ENCODE results near the gene SSRP1. TPM values are rescaled to one million over a fixed set of nuclear protein-coding genes. Genes with fewer than 3 reads are reported as not detected.

The SSRP1 gene
- total RNA-seq, 1 experiment from 2014 or later, result 79.9 TPM

DNA sequence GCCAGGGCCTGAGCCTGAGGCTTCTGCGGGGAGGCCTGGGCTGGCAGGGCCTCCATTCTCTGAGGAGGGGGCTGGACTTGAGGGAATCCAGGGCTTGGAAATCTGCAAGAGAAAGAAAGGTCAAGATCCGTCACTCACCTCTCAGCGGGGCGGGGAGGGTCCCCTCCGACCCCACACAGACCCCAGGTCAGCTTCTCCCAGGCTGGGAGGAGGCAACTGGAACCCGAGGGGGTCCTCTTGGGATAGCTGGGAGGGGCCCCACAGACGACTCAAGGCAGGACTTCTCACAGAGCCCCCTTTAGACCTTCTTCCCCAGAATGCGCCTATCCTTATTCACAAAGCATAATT lies 21.9 kb downstream of the SSRP1 start:
- Histone ChIP-seq H3K9me3 (ENCODE audit: low read length) (no peaks in the 10 kb centered on the region), H3K27me3 (ENCODE audit: low read length) (no peaks in the 10 kb centered on the region), H3K4me1 (ENCODE audit: low read length) (no peaks in the 10 kb centered on the region), H3K9me2 (replicated peaks; ENCODE audit: insufficient read depth, low read length) (no peaks in the 10 kb centered on the region), H3K4me3 (ENCODE audit: low read length) (no peak overlapping the region), H3K9ac (ENCODE audit: low read length) (no peak overlapping the region), H3K27ac (ENCODE audit: low read length) (no peak overlapping the region), H4K20me1 (ENCODE audit: insufficient read depth, low read depth, low read length) (no peaks in the 10 kb centered on the region), H3K4me2 (ENCODE audit: low read depth, low read length, poor library complexity, severe bottlenecking) (no peak overlapping the region), H3K36me3 (ENCODE audit: insufficient read depth, low read length) (peaks cover 5% of the 10 kb centered on the region; the same call in 1 of the 2 replicates), H2AFZ (ENCODE audit: low read length) (no peak overlapping the region), H3K79me2 (ENCODE audit: low read length) (no peaks in the 10 kb centered on the region)
- no peak for DNase-seq

DNA sequence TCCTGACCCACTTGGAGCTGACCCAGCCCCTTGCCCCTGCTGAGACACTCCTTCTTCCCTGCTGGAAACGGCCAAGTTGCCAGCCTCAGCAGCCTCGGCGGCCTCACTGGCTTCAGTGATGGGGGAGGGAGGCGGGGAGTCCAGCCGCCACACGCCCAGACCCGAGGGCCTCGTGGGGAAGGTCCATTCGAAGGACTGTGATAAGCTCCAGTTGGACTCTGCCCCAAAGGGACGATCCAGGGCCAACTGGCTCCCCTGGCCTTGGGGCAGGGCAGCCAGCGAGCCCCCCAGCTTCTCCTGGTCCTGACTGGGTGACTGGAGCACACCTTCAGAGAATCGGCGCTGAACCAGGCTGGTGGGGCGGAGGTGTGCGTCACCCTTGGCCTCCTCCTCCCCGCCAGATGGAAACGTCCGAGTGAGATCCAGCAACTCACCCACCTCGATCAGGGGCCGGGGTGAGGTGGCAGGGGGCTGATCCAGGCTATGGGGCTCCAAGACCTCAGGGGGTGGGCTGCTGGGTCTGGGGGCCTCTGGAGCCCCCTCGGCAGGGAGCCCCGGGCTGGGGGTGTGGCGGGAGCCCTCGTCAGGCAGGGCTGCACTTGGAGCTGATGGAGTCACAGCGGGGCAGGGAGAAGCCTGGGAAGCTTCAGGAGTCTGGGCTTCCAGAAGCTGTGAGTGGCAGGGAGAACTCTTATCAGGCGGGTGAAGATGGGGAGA lies 22.5 kb downstream of the SSRP1 start:
- Histone ChIP-seq H3K9me3 (ENCODE audit: low read length) (no peaks in the 10 kb centered on the region), H3K36me3 (ENCODE audit: insufficient read depth, low read length) (peaks cover 5% of the 10 kb centered on the region; the same call in 1 of the 2 replicates), H3K4me3 (ENCODE audit: low read length) (no peak overlapping the region), H3K27me3 (ENCODE audit: low read length) (no peaks in the 10 kb centered on the region), H4K20me1 (ENCODE audit: insufficient read depth, low read depth, low read length) (no peaks in the 10 kb centered on the region), H3K27ac (ENCODE audit: low read length) (no peak overlapping the region), H3K4me2 (ENCODE audit: low read depth, low read length, poor library complexity, severe bottlenecking) (no peak overlapping the region), H3K9me2 (replicated peaks; ENCODE audit: insufficient read depth, low read length) (no peaks in the 10 kb centered on the region), H3K79me2 (ENCODE audit: low read length) (no peaks in the 10 kb centered on the region), H3K4me1 (ENCODE audit: low read length) (peaks cover 2% of the 10 kb centered on the region), H2AFZ (ENCODE audit: low read length) (no peak overlapping the region), H3K9ac (ENCODE audit: low read length) (no peak overlapping the region)
- DNase-seq, result no peak

DNA sequence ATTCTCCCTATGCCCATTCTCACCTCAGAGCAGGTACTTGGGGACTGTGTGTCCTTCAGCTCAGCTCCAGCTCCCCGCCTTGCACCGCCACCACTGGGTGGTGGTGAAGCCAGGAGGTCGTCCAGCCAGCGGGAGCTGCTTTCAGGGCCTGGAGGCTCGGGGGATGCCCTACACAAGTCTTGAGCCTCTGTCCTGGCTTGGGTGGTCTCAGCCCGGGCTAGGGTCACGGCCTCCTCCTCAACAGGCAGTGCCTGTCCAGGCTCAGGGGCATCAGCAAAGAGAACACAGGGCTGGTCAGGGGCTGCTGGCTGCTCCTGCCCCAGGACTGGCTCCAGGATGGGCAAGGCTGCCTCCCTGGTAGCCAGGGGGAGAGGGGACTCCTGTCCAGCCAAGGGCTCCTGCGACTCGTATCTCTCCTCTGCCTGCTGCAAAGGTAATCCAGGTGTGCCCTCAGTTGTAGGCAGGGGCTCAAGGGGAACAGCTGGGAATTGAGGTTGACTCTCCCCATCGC lies 23.1 kb downstream of the SSRP1 start:
- Histone ChIP-seq H3K27me3 (ENCODE audit: low read length) (no peaks in the 10 kb centered on the region), H3K9me2 (replicated peaks; ENCODE audit: insufficient read depth, low read length) (no peaks in the 10 kb centered on the region), H3K36me3 (ENCODE audit: insufficient read depth, low read length) (peaks cover 3% of the 10 kb centered on the region; the same call in 1 of the 2 replicates), H3K4me3 (ENCODE audit: low read length) (no peak overlapping the region), H3K4me2 (ENCODE audit: low read depth, low read length, poor library complexity, severe bottlenecking) (no peak overlapping the region), H3K27ac (ENCODE audit: low read length) (no peak overlapping the region), H2AFZ (ENCODE audit: low read length) (no peak overlapping the region), H3K9ac (ENCODE audit: low read length) (no peak overlapping the region), H4K20me1 (ENCODE audit: insufficient read depth, low read depth, low read length) (no peaks in the 10 kb centered on the region), H3K9me3 (ENCODE audit: low read length) (no peaks in the 10 kb centered on the region), H3K79me2 (ENCODE audit: low read length) (no peaks in the 10 kb centered on the region), H3K4me1 (ENCODE audit: low read length) (peaks cover 3% of the 10 kb centered on the region)
- DNase-seq, result no peak

DNA sequence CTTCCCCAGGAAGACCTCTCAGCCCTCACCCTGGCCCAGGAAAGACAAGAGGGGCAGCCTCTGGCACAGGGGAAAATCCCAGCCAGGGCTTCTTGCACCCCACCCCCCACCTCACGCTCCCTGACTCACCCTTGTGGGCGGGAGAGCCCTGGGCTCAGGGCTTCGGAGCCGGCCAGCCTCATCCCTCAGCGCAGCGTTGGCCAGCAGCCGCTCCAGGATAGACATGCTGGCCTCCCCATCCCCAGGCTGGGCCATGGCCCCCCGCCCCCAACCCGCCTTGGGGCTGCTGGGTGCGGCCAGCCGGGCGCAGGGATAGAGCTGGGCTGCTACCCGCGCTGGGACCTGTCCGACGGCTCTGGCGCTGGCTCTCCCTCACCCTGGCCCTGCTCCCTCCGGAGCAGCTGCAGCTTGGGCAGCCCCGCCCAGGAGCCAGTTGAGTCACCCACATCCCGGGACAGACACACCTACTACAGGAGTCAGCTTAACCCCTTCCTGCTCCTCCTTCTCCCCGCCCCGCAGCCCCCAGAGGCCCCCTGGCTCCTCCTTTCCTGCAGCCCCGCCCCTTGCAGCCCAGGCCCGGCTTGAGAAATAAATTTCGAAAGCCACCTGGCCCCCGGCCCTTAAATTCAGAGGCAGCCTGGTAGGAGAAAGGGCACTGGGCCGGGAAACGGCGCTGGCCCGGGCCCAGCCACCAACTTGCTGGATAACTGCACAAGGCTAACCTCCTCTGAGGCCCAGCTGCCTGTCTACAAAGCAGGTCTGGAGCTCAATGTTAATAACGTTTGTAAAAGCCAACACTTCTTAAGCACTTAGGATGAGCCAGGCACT lies 24.4 kb downstream of the SSRP1 start:
- Histone ChIP-seq H3K9ac (ENCODE audit: low read length) (no peak overlapping the region), H3K4me3 (ENCODE audit: low read length) (no peak overlapping the region), H3K9me3 (ENCODE audit: low read length) (no peaks in the 10 kb centered on the region), H3K9me2 (replicated peaks; ENCODE audit: insufficient read depth, low read length) (no peaks in the 10 kb centered on the region), H2AFZ (ENCODE audit: low read length) (no peak overlapping the region), H3K4me2 (ENCODE audit: low read depth, low read length, poor library complexity, severe bottlenecking) (no peak overlapping the region), H3K27me3 (ENCODE audit: low read length) (no peaks in the 10 kb centered on the region), H3K36me3 (ENCODE audit: insufficient read depth, low read length) (no peaks in the 10 kb centered on the region), H4K20me1 (ENCODE audit: insufficient read depth, low read depth, low read length) (no peaks in the 10 kb centered on the region), H3K27ac (ENCODE audit: low read length) (no peak overlapping the region), H3K4me1 (ENCODE audit: low read length) (peaks cover 3% of the 10 kb centered on the region), H3K79me2 (ENCODE audit: low read length) (no peaks in the 10 kb centered on the region)
- no peak for DNase-seq

DNA sequence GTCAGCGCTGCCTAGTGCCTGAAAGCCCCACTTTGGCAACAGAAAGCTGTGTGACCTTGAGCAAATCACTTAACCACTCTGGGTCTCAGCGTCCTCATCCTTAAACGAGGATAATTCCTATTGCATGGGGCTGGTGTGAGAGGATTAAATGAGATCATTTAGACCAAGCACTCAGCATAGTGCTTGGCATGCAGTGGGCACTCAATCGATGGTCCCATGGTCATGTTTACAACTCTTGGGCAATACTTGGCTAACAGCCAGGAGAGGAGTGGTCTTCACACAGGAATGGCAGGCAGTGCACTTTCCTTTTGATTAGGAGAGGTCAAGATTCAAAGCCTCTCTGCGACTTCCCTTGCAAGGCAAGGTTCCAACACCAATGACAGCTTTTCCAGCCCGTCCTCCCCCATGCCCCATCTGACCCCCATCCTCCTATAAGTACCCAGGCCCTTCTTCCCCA lies 25.0 kb downstream of the SSRP1 start:
- no peak overlapping the region for H3K27ac ChIP-seq (ENCODE audit: low read length)
- H2AFZ ChIP-seq (ENCODE audit: low read length), result no peak overlapping the region
- no peaks in the 10 kb centered on the region for H3K79me2 ChIP-seq (ENCODE audit: low read length)
- H3K9me2 ChIP-seq (replicated peaks; ENCODE audit: insufficient read depth, low read length), result no peaks in the 10 kb centered on the region
- H3K36me3 ChIP-seq (ENCODE audit: insufficient read depth, low read length), result no peaks in the 10 kb centered on the region
- H3K4me3 ChIP-seq (ENCODE audit: low read length), result no peak overlapping the region
- no peak overlapping the region for H3K4me2 ChIP-seq (ENCODE audit: low read depth, low read length, poor library complexity, severe bottlenecking)
- no peak for DNase-seq
- H3K9ac ChIP-seq (ENCODE audit: low read length), result no peak overlapping the region
- H4K20me1 ChIP-seq (ENCODE audit: insufficient read depth, low read depth, low read length), result no peaks in the 10 kb centered on the region
- no peaks in the 10 kb centered on the region for H3K27me3 ChIP-seq (ENCODE audit: low read length)
- no peaks in the 10 kb centered on the region for H3K9me3 ChIP-seq (ENCODE audit: low read length)
- peaks cover 3% of the 10 kb centered on the region for H3K4me1 ChIP-seq (ENCODE audit: low read length)

DNA sequence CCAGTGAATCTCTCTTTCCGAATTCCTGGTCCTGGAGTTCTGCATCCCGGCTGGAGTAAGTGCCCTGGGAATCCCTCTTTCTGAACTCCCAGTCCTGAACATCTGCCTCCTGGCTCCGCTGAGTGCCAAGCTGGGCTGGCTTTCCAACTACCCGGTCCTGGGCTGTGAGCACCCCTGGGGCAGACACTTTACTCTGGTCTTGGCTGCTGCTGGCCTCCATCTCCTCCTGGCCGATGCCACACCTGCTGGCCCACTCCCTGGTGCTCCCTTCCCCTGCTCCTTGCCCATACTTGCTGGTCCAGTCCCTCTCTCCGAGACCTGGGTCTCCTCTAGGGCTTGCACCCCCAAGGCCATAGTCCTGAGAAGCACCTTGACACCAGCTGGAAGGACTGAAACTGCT lies 25.6 kb downstream of the SSRP1 start:
- no peak for DNase-seq
- Histone ChIP-seq H3K79me2 (ENCODE audit: low read length) (no peaks in the 10 kb centered on the region), H3K4me2 (ENCODE audit: low read depth, low read length, poor library complexity, severe bottlenecking) (no peak overlapping the region), H4K20me1 (ENCODE audit: insufficient read depth, low read depth, low read length) (no peaks in the 10 kb centered on the region), H3K27me3 (ENCODE audit: low read length) (no peaks in the 10 kb centered on the region), H3K9me3 (ENCODE audit: low read length) (no peaks in the 10 kb centered on the region), H3K4me1 (ENCODE audit: low read length) (peaks cover 3% of the 10 kb centered on the region), H3K9ac (ENCODE audit: low read length) (no peak overlapping the region), H3K4me3 (ENCODE audit: low read length) (no peak overlapping the region), H2AFZ (ENCODE audit: low read length) (no peak overlapping the region), H3K36me3 (ENCODE audit: insufficient read depth, low read length) (no peaks in the 10 kb centered on the region), H3K27ac (ENCODE audit: low read length) (no peak overlapping the region), H3K9me2 (replicated peaks; ENCODE audit: insufficient read depth, low read length) (no peaks in the 10 kb centered on the region)

DNA sequence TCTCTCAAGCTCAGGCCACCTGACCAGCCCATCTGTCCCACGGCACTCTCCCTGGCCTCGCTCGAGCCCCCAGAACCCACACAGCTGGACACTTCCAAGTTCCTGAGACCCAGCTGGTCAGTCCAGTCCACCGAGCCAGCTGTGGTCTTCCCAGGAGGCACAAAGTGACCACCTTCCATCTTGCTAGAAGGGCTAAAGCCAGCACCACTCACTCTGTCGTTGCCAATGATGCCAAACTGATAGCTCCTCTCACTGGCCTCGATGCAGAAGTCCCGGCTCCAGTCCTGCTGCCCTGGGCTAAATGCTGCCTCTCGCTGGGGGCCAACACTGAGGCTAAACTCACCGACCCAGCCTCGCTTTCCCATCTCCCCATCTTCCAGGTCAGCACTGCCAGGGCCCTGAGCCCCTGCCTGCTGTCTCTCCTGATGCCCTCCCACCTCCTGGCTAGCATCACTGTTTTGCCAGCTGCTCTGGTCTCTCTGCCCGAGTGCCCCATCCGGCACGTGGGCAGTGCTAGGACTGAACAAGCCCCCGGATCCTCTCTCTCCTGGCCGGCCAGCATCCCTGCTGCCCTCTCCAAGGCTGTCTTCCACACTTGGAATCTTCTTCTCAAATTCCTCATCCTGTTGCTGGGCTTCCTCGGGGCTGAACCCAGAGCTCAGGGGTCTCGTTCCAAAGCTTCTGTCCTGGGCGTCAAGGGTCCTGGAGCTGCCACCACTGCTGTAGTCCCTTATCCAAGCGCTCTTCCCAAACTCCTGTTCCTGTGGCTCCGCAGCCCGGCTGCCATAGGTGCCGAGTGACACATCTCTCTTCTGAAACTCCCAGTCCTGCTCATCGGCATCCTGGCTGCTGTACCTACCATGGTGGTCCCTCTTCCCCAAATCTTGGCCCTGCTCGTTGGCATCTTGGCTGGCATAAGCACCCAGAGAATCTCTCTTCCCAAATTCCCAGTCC lies 26.3 kb downstream of the SSRP1 start:
- Histone ChIP-seq H3K4me1 (ENCODE audit: low read length) (peaks cover 3% of the 10 kb centered on the region), H3K79me2 (ENCODE audit: low read length) (no peaks in the 10 kb centered on the region), H3K9ac (ENCODE audit: low read length) (no peak overlapping the region), H3K27me3 (ENCODE audit: low read length) (no peaks in the 10 kb centered on the region), H3K27ac (ENCODE audit: low read length) (no peak overlapping the region), H4K20me1 (ENCODE audit: insufficient read depth, low read depth, low read length) (no peaks in the 10 kb centered on the region), H3K4me3 (ENCODE audit: low read length) (no peak overlapping the region), H3K36me3 (ENCODE audit: insufficient read depth, low read length) (no peaks in the 10 kb centered on the region), H3K9me3 (ENCODE audit: low read length) (no peaks in the 10 kb centered on the region), H3K4me2 (ENCODE audit: low read depth, low read length, poor library complexity, severe bottlenecking) (no peak overlapping the region), H3K9me2 (replicated peaks; ENCODE audit: insufficient read depth, low read length) (no peaks in the 10 kb centered on the region), H2AFZ (ENCODE audit: low read length) (no peak overlapping the region)
- DNase-seq, result no peak

All from Karpas-422 (cell line).